Liver (tissue), 3 donors: ENCODE measurements around the gene ITGB1.

Experiments
- CTCF ChIP-seq: fragments of 150-350 bp; IDR thresholded peaks from 2 replicates; pipeline ENCODE4 v1.5.1; 2017; ENCODE audit warnings: improper control_type of control experiment, low read depth, low read length; ENCODE audit not compliant: missing input control
- GABPA ChIP-seq, 2 donors: IDR thresholded peaks in 1 of 2; conservative IDR thresholded peaks in 1 of 2; 2 replicates each; pipeline ENCODE4 v1.6.1; 2016; ENCODE audit warnings: antibody characterized with exemption in 2 of 2, mild to moderate bottlenecking in 1 of 2, moderate library complexity in 1 of 2
- RAD21 ChIP-seq, 2 donors: IDR thresholded peaks; 2 replicates each; pipeline ENCODE4 v1.6.1; 2016; ENCODE audit warnings: antibody characterized with exemption in 2 of 2, mild to moderate bottlenecking in 2 of 2
- RXRA ChIP-seq, 2 donors: IDR thresholded peaks; 2 replicates each; pipeline ENCODE4 v1.6.1; 2017 to 2018; ENCODE audit warnings: antibody characterized with exemption in 2 of 2, mild to moderate bottlenecking in 1 of 2
- donor health status: healthy.
- donor health status: healthy.

- TF ChIP-seq GABPA (IDR thresholded peaks at IDR 0.05 in 1 of 2, conservative IDR thresholded peaks at IDR 0.05 in 1 of 2), result no peak
- no peak for TF ChIP-seq CTCF
- no peak for TF ChIP-seq RAD21 (IDR thresholded peaks at IDR 0.05)
- no peak for TF ChIP-seq RXRA (IDR thresholded peaks at IDR 0.05)
Measured at GRCh38 chr10:32988604-32989003, 30.6 kb upstream of the ITGB1 start.
